ENCODE results near the gene SSBP4.
A peak's percentile ranks its signal among the peaks of the same experiment; 100 is the strongest.
"Not testable (repeated sequence)": the region's sequence is repeated elsewhere in the genome, so short reads cannot be mapped to it uniquely, and the experiment has no call there.

DNA sequence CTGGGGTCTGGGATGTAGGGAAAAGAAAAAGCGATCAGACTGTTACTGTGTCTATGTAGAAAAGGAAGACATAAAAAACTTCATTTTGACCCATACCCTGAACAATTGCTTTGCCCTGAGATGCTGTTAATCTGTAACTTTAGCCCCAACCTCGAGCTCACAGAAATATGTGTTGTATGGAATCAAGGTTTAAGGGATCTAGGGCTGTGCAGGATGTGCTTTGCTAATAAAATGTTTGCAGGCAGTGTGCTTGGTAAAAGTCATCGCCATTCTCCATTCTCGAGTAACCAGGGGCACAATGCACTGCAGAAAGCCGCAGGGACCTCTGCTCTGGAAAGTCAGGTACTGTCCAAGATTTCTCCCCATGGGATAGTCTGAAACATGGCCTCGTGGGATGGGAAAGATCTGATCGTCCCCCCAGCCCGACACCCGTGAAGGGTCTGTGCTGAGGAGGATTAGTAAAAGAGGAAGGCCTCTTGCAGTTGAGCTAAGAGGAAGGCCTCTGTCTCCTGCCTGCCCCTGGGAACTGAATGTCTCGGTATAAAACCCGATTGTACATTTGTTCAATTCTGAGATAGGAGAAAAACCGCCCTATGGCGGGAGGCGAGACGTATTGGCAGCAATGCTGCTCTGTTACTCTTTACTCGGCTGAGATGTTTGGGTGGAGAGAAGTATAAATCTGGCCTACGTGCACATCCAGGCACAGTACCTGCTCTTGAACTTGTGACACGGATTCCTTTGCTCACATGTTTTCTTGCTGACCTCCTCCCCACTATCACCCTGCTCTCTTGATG is 16.5 kb upstream of the SSBP4 start:
- TF ChIP-seq POLR2A (IDR thresholded peaks at IDR 0.05), result peak in 1 of 4 donors; percentile 9
- TF ChIP-seq, protein P1, sequence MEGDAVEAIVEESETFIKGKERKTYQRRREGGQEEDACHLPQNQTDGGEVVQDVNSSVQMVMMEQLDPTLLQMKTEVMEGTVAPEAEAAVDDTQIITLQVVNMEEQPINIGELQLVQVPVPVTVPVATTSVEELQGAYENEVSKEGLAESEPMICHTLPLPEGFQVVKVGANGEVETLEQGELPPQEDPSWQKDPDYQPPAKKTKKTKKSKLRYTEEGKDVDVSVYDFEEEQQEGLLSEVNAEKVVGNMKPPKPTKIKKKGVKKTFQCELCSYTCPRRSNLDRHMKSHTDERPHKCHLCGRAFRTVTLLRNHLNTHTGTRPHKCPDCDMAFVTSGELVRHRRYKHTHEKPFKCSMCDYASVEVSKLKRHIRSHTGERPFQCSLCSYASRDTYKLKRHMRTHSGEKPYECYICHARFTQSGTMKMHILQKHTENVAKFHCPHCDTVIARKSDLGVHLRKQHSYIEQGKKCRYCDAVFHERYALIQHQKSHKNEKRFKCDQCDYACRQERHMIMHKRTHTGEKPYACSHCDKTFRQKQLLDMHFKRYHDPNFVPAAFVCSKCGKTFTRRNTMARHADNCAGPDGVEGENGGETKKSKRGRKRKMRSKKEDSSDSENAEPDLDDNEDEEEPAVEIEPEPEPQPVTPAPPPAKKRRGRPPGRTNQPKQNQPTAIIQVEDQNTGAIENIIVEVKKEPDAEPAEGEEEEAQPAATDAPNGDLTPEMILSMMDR (IDR thresholded peaks at IDR 0.05), result not testable (repeated sequence)
